Effector memory CD4-positive, alpha-beta T cell (primary cell): ENCODE measurements around the gene KIF25.

Experiments
- DNase-seq, 3 donors: peaks; one replicate each; pipeline ENCODE4 v3.0.0-alpha.2; 2020
- H3K27ac ChIP-seq: 2 replicates; pipeline ENCODE4 v1.7.0; 2013; ENCODE audit warnings: mild to moderate bottlenecking, low read length, moderate library complexity; ENCODE audit not compliant: insufficient read depth, poor library complexity, severe bottlenecking
- H3K27me3 ChIP-seq: replicated peaks from 2 replicates; pipeline ENCODE4 v1.7.0; 2013; ENCODE audit warnings: mild to moderate bottlenecking, low read length; ENCODE audit not compliant: insufficient read depth, control insufficient read depth, poor library complexity, severe bottlenecking
- H3K36me3 ChIP-seq: 2 replicates; pipeline ENCODE4 v1.7.0; 2013; ENCODE audit warnings: mild to moderate bottlenecking, low read length, moderate library complexity; ENCODE audit not compliant: control insufficient read depth, insufficient read depth
- H3K4me1 ChIP-seq: 2 replicates; pipeline ENCODE4 v1.7.0; 2013; ENCODE audit warnings: low read length, mild to moderate bottlenecking; ENCODE audit not compliant: control insufficient read depth, insufficient read depth, poor library complexity, severe bottlenecking
- H3K4me3 ChIP-seq: 2 replicates; pipeline ENCODE4 v1.7.0; 2013; ENCODE audit warnings: low read length, low read depth, mild to moderate bottlenecking; ENCODE audit not compliant: insufficient read depth, poor library complexity, severe bottlenecking
- H3K9me3 ChIP-seq: 2 replicates; pipeline ENCODE4 v1.7.0; 2013; ENCODE audit warnings: mild to moderate bottlenecking, low read length, moderate library complexity; ENCODE audit not compliant: control insufficient read depth

KIF25 gene

DNA sequence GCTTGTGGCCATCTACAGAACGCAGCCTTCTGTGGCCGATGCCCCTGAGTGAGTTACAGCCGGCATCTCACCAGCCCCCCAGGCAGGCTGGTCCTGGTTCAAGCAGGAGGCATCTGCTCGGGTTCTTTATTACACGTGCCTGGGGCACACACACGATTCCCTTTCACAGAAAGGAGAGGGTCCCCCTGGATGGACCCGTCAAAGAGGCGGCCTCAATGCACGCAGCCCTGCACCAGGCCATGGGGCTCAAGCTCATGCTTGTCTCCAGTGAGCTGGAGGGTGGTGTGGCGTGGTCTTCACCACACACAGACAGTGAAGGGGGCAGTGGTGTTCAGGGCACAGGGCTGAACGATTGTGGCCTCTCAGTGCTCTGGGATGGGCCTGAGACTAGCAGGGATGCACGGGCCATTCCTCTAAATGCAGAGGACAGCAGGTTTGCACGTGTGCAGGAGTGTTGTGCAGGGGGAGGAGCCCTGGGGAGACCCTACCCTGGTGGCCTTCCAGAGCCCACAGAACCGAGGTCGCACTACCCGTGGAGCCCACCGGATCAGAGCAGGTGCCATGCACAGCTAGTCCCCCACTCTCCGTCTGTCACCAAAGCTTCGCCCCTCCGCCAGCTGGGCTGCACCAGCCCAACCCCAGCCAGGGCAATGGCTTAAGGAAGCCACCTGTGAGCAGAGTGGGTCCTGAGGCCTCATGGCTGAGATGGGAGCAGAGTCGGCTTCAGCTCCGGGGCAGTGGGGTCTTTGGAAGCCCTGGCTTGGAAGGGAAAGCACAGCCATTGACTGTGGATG, 58.4 kb downstream of the KIF25 start:
- H3K9me3 ChIP-seq: no peaks in the 10 kb centered on the region
- H3K4me1 ChIP-seq: no peaks in the 10 kb centered on the region
- no peaks in the 10 kb centered on the region for H3K27me3 ChIP-seq
- H3K27ac ChIP-seq: no peak overlapping the region
- H3K36me3 ChIP-seq: no peaks in the 10 kb centered on the region
- H3K4me3 ChIP-seq: no peak overlapping the region
- DNase-seq: no peak

DNA sequence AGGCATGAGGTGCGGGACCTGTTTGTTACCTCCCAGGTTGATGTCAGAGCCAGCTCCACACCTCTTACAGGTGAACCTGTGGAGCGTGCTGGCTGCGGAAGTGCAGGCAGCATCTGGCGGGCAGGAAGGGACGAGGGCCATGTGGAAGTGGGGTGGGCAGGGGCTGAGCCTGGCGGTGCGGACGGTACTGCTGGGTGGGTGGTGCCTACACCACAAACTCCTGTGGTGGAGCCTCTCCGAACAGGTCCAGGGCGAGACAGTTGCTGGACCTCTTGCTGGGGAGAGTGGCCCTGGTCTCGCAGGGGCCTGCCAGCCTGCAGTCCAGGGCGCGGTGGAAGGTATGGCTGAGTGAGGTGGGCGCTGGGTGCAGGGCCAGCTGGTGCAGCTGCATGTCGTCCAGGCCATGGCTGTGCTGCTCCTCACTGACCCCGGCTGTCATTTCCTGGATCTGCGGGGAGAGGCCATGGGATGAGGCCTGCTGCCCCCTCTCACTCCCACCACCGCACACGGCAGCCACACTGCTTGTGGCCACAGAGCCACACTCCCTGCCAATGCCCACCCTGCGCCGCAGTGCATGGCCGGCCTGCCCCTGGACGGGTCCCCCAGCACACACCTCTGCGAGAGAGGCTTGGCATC, 59.5 kb downstream of the KIF25 start:
- Histone ChIP-seq H3K27me3 (no peaks in the 10 kb centered on the region), H3K27ac (no peak overlapping the region), H3K4me1 (no peaks in the 10 kb centered on the region), H3K4me3 (no peak overlapping the region), H3K9me3 (no peaks in the 10 kb centered on the region), H3K36me3 (no peaks in the 10 kb centered on the region)
- no peak for DNase-seq

DNA sequence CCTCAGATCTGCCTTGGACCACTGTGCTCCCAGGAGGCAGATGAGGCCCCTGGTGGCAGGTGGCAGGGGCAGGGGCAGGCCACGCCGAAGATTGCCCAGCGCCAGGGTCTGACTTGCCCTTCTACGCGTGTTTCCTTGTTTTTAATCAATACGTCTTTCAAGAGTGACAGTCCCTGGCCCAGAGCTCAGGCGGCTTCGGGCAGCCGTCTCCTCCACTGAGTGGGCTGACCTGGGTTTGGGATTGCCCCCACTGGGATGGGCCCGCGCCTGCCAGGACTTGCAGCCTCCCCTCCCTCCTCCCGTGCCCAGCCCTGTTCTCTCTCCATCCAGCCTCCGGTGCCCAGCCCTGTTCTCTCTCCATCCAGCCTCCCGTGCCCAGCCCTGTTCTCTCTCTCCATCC, 60.4 kb downstream of the KIF25 start:
- H3K27me3 ChIP-seq: no peaks in the 10 kb centered on the region
- H3K9me3 ChIP-seq: no peaks in the 10 kb centered on the region
- no peak overlapping the region for H3K27ac ChIP-seq
- no peak for DNase-seq
- no peak overlapping the region for H3K4me3 ChIP-seq
- H3K36me3 ChIP-seq: no peaks in the 10 kb centered on the region
- H3K4me1 ChIP-seq: no peaks in the 10 kb centered on the region

DNA sequence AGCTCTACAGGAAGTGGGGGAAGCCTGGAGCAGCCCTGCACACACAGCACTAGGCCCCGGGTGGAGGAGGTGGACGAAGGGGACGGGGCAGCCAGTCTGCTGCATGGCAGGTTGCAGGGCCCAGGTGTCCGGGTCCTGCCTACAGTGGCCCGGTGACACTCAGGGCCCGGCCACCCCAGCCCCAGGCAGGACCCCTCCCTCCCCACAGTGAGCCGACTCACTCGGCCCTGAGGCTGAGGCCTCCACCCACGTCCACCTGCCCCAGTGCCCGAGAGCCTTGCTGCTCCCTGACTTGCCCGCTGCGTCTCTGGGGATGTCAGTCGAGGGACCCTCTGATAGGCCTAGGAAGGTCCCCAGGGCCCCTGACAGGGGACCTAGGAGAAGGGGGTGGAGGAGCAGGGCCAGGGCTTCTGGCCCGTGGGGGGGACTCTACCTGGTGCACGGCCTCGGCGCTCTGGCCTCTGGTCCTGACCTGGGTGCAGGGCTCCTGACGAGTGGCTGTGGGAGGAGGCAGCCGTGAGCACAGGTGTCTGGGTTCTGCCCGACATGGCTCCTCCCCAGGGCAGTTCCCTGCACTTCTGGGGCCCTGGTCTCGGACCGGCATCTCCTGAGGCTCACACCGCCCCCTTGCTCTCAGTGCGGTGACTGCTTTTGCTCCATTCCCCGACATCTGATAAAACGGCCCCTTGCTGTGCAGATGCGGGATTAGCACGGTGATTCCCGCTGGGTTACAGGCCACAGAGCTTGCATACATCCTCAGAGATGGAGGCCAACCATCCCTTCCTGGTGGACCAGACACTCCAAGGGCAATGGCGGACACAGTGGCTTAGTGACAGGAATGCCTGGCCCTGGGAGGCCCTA, 61.5 kb downstream of the KIF25 start:
- no peaks in the 10 kb centered on the region for H3K4me1 ChIP-seq
- H3K36me3 ChIP-seq: no peaks in the 10 kb centered on the region
- H3K4me3 ChIP-seq: no peak overlapping the region
- DNase-seq: no peak
- no peaks in the 10 kb centered on the region for H3K9me3 ChIP-seq
- no peak overlapping the region for H3K27ac ChIP-seq
- no peaks in the 10 kb centered on the region for H3K27me3 ChIP-seq

DNA sequence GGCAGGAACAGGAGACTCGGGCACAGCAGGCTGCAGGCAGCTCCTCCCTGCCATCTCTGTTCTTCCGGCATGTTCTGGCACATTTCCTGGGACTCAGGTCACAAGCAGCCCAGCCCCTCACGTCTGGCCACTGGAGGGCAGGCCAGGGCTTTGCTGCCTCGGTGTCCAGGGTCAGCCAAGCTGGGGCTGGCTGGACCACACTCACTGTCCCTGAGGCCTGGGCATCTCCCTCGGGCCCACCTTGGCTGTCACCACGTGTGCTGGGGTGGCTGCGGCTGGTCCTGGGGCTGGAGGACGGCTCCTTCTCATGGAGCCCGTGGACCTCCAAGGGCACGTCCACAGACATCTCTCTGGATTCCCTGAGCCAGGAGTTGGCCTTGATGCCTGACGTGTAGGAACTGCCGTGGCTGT, 63.1 kb downstream of the KIF25 start:
- Histone ChIP-seq H3K9me3 (no peaks in the 10 kb centered on the region), H3K27ac (no peak overlapping the region), H3K4me1 (no peaks in the 10 kb centered on the region), H3K4me3 (no peak overlapping the region), H3K27me3 (no peaks in the 10 kb centered on the region), H3K36me3 (no peaks in the 10 kb centered on the region)
- no peak for DNase-seq

DNA sequence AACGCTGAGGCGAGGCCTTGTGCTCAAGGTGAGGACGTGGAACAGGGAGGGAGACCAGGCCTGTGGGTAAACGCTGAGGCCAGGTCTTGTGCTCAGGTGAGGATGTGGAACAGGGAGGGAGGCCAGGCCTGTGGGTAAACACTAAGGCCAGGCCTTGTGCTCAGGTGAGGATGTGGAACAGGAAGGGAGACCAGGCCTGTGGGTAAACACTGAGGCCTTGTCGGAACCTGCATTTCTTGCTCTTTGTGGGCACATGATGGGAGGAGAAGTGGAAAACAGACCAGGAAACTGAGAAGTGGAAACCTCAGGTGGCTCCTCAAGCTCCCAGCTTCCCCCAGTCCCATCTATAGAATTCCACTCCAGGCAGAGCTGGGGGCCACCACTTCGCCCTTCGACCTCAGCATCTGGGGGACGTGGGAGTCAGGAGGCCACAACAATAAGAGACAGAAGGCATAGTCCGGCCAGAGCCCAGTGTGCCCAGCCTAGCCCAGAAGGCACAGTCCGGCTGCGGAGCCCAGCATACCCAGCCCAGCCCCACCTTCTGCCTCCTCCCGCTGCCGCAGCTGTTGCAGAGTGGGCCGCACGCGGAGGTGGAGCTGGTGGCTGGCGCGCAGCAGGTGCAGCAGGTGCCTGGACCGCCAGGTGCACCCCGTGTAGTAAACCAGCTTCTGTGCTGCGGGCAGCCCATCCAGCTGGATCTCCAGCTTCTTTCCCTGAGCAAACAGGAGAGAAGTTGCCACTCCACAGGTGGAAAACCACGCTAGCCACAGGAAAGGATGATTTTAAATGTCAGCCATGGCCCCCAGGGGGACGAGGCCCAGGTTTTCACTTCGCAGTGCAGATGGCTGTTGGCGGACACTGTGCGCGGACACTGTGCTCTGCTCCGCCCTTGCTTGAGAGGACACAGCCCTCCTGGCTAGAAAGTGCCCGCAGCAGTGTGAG, 64.1 kb downstream of the KIF25 start:
- no peaks in the 10 kb centered on the region for H3K4me1 ChIP-seq
- no peak for DNase-seq
- H3K27me3 ChIP-seq: no peaks in the 10 kb centered on the region
- H3K9me3 ChIP-seq: no peaks in the 10 kb centered on the region
- H3K27ac ChIP-seq: no peak overlapping the region
- H3K4me3 ChIP-seq: no peak overlapping the region
- no peaks in the 10 kb centered on the region for H3K36me3 ChIP-seq

DNA sequence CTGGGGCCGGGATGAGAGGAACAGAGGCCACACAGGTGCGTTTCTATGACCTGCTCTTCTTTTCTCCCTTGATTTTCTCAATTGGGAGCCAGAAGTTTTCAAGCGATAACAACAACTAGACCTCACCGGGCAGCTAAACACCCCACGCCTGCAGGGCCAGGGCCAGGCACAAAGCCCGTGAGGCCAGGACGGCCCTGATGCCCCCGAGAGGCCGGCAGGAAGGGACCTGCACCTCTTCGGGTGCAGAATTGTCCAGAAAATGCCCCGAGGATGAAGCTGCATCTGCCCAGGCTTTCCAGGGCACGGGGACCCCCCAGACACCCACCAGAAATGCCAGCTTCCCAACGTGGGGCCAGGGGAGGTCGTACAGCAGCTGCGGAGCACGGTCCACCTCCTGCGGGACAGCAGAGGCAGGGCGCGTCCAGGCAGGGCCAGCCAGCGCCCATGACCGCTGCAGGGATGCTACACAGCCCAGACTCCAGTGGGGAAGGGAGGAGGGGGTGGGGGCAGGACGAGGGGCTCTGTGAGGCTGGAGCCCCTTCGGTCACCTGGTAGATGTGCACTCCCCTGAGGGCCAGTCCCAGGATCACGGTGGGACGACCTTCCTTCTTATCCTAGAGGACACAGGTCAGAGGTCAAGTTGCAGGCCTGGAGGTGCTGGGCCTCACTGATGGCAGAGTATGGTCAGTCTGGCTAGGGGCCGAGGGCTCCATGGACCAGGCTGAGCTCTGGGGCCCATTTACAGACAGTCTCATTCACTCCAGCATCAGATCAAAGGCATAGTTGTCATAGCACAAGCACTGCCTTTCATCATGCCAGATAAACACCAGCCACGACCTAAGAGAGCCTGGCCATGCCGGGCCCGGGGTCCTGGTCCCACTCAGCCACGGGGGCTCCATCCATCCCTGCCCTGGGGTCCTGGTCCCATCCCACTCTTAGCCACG, 65.1 kb downstream of the KIF25 start:
- H3K4me1 ChIP-seq: no peaks in the 10 kb centered on the region
- no peak overlapping the region for H3K27ac ChIP-seq
- H3K4me3 ChIP-seq: no peak overlapping the region
- H3K36me3 ChIP-seq: no peaks in the 10 kb centered on the region
- no peaks in the 10 kb centered on the region for H3K27me3 ChIP-seq
- no peaks in the 10 kb centered on the region for H3K9me3 ChIP-seq
- no peak for DNase-seq

DNA sequence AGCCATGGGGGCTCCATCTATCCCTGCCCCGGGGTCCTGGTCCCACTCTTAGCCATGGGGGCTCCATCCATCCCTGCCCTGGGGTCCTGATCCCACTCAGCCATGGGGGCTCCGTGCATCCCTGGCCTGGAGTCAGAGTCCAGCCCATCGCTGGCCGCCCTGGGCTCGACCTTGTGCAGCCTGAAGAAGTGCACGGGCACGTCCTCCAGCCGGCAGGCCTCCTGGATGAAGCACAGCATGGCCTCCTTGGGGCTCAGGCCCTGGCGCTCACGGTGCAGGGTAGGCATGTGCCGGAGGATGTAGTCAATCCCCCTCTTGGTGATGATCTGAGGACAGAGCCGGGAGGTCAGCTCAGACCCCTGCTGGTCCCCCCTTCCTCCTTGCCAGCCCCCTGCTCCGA, 66.0 kb downstream of the KIF25 start:
- Histone ChIP-seq H3K4me1 (no peaks in the 10 kb centered on the region), H3K4me3 (no peak overlapping the region), H3K36me3 (no peaks in the 10 kb centered on the region), H3K9me3 (no peaks in the 10 kb centered on the region), H3K27ac (no peak overlapping the region), H3K27me3 (no peaks in the 10 kb centered on the region)
- no peak for DNase-seq
